ENCODE measurements around the gene PTPN23.

DNA sequence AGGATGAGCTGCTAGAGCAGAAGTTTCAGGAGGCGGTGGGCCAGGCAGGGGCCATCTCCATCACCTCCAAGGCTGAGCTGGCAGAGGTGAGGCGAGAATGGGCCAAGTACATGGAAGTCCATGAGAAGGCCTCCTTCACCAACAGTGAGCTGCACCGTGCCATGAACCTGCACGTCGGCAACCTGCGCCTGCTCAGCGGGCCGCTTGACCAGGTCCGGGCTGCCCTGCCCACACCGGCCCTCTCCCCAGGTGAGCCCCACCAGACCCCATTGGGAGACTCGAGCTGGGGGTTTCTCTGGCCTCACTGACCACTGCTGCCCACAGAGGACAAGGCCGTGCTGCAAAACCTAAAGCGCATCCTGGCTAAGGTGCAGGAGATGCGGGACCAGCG, 28.0 kb downstream of the PTPN23 start:
- TF ChIP-seq GATA2 (IDR thresholded peaks at IDR 0.05; ENCODE audit: low read depth, low read length) (no peak), GATA3 (IDR thresholded peaks at IDR 0.05; ENCODE audit: low read depth, low read length) (no peak)
